NK-92 (cell line): Measurements from ENCODE around the gene DEGS2.
"Not testable (repeated sequence)": the region's sequence is repeated elsewhere in the genome, so short reads cannot be mapped to it uniquely, and the experiment has no call there.

Experiments used
- DNase-seq: peaks from one replicate; lab custom pipeline; 2025; ENCODE audit not compliant: unreplicated experiment; lab: John Stamatoyannopoulos, UW

The DEGS2 gene

GRCh38 chr14:100180671-100181070 is 21.2 kb upstream of the DEGS2 start:
- DNase-seq: not testable (repeated sequence)

- DNase-seq: no peak
Measured at GRCh38 chr14:100178691-100179090, 19.2 kb upstream of the DEGS2 start.

- no peak for DNase-seq
Measured at GRCh38 chr14:100176811-100177327, 17.4 kb upstream of the DEGS2 start.

GRCh38 chr14:100173353-100173752 is 13.9 kb upstream of the DEGS2 start:
- DNase-seq: no peak

- DNase-seq: no peak
Measured at GRCh38 chr14:100172811-100173210, 13.4 kb upstream of the DEGS2 start.

- DNase-seq: no peak
Measured at GRCh38 chr14:100170880-100171279, 11.4 kb upstream of the DEGS2 start.

GRCh38 chr14:100168506-100168905 is 9.1 kb upstream of the DEGS2 start:
- no peak for DNase-seq

- no peak for DNase-seq
Measured at GRCh38 chr14:100165831-100166440, 6.5 kb upstream of the DEGS2 start.

- DNase-seq: no peak
Measured at GRCh38 chr14:100165376-100165775, 5.9 kb upstream of the DEGS2 start.

- DNase-seq: no peak
Measured at GRCh38 chr14:100160534-100160916, 1.1 kb upstream of the DEGS2 start.

GRCh38 chr14:100159865-100160533 is 554 bp upstream of the DEGS2 start:
- no peak for DNase-seq

- DNase-seq: no peak
Measured at GRCh38 chr14:100158566-100159093, 815 bp downstream of the DEGS2 start.

GRCh38 chr14:100157548-100158232 is 1.8 kb downstream of the DEGS2 start:
- not testable (repeated sequence) for DNase-seq

- DNase-seq: no peak
Measured at GRCh38 chr14:100156776-100157175, 2.7 kb downstream of the DEGS2 start.

GRCh38 chr14:100155756-100156616 is 3.5 kb downstream of the DEGS2 start:
- no peak for DNase-seq

GRCh38 chr14:100155049-100155621 is 4.3 kb downstream of the DEGS2 start:
- DNase-seq: no peak

- DNase-seq: no peak
Measured at GRCh38 chr14:100153560-100153959, 5.9 kb downstream of the DEGS2 start.

- DNase-seq: no peak
Measured at GRCh38 chr14:100152091-100152490, 7.4 kb downstream of the DEGS2 start.

- DNase-seq: no peak
Measured at GRCh38 chr14:100150932-100151587, 8.4 kb downstream of the DEGS2 start.
